GM21723 (cell line): ENCODE results near the gene GPA33.
A peak's percentile ranks its signal among the peaks of the same experiment; 100 is the strongest.

Experiments used
- ATAC-seq: cut with Tn5 transposase; IDR thresholded peaks from one replicate; pipeline ENCODE4 v1.9.1; 2021; ENCODE audit warnings: mild to moderate bottlenecking, moderate library complexity; ENCODE audit not compliant: unreplicated experiment

Gene GPA33

DNA sequence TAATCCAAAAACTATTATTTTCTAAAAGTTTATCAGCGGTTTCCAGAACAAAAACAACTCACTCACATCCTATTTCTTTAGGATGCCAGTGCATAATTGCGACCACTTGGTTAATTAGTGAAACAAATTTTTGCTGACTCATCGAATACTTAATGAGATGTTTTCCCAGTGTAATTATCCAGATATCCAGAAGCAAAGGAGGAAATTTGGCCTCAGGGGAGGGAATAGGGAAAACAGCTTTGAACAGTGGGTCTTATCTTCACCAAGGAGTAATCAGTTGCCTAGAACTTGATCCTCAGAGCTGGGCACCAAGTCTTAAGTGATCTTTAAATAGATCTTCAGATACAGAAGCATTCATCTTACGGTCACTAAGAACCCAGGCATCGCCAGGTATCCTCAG is 28.0 kb upstream of the GPA33 start:
- no peak for ATAC-seq

DNA sequence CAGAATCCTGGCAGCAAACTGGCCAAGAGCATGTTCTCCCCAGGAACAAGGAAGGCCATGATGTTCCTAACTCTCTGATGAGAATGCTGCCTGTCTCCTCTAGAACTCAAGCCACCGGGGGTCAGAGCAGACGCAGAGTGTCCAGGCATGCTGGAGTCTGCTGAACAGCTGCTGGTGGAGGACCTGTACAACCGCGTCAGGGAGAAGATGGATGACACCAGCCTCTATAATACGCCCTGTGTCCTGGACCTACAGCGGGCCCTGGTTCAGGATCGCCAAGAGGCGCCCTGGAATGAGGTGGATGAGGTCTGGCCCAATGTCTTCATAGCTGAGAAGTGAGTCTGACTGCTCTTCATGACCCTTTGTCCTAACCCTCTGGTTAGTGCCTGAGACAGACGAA is 27.0 kb upstream of the GPA33 start:
- ATAC-seq = no peak

DNA sequence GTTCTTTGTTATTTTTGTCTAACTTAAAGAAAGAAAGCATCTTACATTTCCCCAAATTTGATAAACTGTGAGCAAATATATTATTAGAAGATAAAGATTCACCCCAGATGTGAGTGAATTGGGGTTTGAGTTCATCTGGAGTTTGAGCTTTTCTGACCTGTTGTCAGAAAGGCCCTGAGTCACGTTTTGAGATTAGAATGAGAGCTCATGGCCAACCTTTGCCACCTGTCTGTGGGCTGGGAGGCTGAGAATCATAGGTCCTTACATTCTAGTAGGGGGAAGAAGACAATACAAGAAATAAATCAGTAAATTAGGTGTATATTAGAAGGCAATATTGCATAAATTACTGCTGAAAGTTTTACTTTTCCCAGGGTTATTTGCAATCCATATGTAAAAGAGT is 26.0 kb upstream of the GPA33 start:
- ATAC-seq = no peak

DNA sequence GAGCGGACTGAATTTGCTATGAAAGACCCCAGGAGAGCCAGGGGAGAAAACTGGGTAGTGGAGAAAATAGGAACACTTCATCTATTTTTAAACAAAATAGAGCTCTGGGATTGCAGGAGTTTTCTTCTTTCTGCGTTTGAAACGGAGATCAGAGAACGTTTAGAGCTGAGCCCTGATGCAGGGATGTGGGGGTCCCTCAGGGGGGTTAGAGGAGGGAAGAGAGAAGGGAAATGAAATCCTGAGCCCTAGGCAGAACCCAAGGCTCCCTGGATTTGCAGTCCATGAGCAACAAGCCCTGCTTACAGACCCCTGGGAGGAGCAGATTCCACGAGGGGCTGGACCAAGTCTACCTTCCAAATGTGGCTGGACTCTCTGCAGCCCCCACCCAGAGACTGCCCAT is 25.5 kb upstream of the GPA33 start:
- ATAC-seq = no peak

DNA sequence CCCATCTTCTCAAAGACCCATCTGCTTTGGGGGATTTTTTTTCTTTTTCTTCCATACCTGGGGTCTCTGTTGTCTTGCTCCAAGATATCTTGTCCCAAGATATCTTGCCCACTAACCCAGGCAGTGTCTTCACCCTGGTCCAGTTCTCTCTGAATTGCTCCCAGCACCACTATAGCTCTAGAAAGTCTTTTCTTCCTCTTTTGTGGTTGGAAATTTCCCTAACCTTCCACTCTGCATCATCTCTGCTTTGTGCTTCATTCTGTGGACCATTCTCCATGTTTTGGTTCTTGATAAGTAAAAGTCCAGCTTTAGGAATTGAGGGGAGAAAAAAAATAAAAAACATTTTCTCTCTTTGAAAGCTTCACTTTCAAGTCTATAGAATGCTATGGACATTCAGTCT is 24.5 kb upstream of the GPA33 start:
- ATAC-seq = no peak

DNA sequence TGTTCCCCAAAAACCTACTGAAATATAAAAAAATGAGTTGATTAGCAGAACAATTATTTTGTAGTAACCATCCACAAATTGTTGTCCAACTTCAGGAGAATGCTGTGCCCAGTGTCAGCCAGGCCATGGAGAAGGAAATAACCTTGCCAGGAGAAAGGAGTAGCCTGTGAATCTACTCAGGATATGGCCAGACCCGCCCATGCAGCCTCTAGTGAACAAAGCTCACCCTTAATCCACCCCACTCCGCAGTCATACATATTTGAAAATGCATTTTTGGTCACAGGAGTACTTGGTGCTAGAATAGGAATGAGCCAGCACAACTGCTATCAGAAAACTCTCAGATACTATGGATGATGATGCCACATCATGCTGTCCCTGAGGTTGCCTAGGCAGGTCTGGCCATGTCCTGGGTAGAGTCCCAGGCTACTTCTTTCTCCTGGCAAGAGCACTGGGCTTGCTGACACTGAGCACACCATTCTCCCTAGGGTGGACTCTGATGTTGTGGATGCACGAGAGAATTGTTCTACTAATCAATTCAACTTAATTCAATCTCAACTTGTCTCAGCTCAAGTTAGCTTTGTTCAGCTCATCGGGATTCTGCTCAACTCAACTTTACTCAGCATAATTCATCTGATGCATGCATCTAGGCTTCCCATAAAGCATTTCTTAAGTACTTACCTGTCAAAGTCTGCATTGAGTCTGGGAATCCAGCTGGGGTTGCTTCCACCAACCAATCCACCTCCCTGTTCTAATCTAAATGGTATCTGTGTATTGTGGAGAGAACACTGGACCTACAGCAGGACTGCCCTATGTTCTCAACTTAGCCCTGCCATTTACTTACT is 21.9 kb upstream of the GPA33 start:
- no peak for ATAC-seq

DNA sequence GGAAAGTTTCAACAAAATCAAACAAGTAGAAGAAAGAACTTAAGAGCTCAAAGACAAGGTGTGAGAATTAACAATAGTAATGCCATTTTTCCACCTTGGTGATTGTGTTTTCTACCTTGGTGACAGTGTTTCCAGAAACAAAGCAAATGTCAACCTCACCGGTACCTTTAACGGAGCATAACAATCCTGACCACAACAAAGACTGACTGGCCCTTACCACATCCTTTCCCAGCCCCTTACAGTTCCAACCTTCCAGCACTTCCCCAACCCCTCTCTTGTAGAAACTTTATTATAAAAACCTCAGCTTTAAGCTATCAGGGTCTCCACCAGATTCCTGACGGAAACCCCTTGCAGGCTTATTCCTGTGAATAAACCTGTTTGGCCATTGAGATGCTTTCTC is 20.4 kb upstream of the GPA33 start:
- peak; percentile 69 for ATAC-seq

DNA sequence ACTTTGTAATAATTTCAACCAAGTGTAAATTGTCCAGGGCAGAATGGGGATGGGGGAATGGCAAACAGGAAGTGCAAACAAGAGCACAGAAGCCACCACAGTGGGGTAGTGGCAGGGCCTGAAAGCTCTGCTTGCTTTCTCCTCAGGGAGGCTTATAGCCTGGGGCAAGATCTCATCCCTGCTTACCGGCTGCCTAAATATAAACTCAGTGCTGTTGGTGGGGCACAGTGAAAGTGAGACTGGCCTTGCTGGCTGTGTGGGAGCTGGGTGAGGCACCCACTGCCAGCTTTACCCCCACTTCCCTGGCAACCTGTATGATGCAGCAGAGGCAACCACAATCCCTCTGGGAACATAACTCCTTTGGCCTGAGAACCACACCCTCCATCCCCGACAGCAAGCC is 18.9 kb upstream of the GPA33 start:
- no peak for ATAC-seq

DNA sequence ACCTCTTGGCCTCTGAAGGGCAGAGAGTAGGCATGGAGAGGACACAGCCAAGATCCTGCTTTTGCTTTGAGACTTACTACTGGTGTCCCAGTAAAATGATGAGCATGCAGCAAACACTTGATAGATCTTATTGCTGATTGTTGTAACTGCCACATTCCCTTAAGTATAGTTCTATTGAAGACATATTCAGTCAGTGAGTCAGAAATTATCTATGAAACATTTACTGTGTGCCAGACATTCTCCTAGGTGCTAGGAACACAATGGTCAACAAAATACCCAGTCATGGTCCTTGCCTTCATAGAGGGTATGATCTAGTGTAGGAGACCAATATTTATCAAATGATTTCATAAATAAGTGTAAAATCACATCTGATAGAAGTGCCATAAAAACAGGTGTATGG is 17.3 kb upstream of the GPA33 start:
- ATAC-seq = no peak

DNA sequence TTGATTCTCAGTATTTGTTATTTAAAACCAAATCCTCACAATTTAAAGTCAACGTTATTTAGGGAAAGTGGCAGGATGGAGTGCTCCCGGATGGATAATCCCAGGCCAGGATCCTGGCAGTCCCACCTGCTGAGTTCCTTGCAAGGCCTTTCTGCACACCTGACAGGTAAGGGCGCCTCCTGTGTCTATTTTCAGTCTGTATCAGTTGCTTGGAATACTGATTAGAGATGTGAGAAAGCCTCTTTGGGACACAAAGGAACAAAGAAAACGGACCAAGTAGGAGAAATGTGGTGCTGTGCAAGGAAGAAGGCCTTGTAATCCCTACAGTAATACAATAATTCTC is 15.9 kb upstream of the GPA33 start:
- ATAC-seq = no peak

DNA sequence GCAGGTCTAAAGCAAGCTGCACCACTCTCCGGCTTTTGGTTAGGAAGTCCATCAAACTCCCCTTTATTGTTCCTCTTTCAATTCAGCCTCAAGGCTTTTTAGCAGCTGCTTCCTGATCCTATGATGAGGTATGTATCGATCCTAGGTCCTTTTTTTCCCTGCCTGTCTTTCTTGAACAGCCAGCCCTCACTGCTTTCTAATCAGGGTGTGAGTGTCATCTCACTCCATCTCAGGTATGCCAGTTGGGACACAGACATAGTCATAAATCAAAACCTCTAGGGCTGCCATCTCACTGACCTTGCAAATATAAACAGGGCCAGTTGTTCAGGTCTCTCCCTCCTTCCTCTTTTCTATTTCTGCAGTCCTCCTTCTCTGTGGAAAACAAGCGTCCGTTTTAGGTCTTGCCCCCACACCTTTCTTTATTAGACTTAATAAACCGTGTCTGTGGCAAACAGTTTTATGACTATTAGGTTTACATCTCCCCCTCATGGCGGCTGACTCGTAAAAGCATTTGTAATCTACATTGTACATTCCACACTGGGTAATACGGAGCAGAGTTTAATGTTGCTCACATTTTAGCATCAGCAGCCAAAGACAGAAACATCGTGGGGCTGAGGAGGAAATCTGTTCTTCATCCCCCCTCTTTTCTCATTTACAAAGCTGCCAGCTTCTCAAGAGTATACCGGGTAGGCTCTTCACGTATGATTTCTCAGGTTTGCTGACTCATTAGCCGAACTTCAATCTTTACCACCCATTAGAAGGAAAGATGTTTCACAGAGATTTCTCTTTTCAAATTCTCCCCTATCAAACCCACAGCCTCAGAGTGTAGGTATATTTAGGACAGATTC is 15.3 kb upstream of the GPA33 start:
- no peak for ATAC-seq

DNA sequence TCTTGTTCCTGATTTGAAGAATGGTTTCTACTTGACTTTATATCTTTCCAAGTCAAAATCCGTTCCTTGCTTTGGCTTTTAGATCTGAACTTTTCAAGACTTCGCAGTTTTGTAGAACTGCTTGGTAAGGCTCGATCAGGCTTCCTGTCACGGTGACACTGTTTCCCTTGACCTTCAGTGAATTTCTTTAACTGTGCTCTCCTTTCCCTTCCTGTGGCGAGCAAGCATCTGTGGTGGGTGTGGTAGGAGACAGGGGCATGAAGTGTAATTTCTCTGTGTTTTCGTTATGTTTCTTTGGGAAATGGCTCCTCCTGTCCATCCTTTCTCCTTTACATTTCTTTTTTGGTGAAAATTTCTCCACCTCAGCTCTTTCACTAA is 14.1 kb upstream of the GPA33 start:
- no peak for ATAC-seq

DNA sequence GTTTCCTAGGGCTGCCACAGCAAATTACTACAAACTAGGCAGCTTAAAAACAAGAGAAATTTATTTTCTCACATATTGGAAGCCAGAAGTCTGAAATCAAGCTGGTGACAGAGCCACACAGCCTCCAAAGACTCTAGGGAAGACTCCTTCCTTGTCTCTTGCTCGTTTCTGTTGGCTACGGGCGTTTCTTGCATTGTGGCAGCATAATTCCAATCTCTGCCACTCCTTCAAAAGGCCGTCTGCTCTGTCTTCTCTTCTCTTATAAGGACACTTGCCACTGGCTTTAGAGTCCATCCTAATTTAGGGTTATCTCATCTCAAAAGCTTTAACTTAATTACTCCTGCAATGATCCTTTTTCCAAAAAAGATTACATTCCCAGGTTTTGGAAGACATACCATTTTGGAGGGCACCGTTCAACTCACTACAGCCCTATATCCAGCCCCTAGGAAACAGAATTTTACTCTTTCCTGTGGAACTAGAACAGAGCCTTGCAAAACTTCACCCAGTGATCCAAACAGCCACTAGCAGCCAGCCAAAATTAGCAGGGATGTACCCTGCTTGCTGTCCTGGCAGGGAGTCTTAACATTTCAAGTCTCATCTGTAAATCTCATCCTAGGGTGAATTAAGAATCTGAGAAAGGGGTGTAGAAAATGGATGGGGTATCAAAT is 12.9 kb upstream of the GPA33 start:
- no peak for ATAC-seq

DNA sequence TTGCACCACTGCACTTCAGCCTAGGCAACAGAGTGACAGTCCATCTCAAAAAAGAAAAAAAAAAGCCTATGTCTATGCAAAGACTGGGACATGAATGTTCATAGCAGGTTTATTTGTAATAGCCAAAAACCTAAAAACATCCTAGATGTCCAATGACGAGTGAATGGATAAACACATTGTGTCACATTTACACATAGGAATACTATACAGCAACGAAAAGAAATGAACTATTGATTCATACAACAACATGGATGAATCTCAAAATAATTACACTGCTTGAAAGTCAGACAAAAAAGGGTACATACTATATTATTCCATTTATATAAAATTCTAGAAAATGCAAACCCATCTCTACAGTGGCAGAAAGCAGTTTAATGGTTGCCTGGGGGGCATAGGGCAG is 11.6 kb upstream of the GPA33 start:
- ATAC-seq = no peak

DNA sequence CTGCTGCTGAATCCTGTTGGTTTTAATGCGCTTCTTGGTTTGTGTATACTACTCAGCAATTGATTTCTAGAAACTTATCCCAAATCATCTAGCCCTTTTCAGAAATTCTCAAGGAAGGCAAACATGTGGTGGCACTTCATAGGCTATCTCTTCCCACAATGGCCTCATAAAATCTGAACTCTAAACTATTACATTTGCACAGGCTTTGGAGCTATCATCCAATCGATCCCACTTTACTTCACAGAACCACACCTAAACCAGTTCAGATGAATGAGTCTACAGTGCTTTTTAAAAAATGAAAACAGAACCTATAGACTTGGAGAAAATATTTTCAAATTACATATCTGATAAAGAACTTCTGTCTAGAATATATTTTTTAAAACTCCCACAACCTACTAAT is 10.6 kb upstream of the GPA33 start:
- no peak for ATAC-seq

DNA sequence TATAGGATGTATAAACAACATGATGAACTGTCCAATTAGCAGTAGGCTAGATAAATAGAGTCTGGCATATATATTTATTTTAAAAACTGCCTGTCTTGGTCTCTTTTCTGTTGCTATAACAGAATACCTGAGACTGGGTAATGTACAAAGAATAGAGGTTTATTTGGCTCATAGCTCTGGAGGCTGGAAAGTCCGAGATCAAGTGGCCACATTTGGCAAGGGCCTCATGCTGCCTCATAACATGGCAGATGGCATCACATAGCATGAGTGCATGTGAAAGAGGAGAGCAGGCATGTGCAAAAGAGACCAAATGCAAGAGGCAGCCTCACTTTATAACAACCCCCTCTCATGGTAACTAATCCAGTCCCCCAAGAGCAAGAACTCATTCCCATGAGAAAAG is 9.7 kb upstream of the GPA33 start:
- no peak for ATAC-seq

DNA sequence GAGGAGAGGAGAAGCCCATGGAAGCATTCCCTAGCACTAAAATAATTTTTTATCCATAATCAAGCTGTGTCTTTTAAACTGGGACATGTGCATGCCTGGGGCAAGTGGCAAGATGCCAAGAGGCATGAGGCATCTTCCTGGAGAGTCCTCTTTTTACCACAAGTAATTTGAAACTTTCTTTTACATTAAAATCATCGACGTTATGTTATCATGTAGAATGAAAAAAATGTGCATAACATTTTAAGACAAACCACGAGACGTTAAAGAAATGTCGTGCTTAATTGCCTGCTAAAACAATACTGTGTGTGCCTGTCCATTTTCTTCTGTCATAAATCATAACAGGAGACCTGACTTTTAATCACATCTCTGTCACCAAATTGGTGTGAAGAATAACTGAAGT is 5.2 kb upstream of the GPA33 start:
- no peak for ATAC-seq

DNA sequence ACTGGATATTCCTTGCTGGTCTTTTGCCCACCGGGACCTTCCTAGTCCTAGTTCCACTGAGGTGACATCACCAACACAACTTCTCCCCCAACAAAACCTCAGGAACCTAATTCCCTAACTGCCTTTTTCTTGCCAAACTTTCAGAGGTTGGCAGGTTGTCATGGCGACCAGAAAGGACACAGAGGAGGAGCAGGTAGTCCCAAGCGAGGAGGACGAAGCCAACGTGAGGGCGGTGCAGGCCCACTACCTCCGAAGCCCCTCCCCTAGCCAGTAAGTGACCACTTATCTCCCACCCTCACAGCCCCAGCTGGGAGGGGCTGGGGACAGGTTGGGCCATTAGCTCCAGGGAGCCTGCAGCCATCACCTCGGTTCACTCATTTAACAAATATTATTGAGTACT is 4.5 kb upstream of the GPA33 start:
- ATAC-seq = no peak

DNA sequence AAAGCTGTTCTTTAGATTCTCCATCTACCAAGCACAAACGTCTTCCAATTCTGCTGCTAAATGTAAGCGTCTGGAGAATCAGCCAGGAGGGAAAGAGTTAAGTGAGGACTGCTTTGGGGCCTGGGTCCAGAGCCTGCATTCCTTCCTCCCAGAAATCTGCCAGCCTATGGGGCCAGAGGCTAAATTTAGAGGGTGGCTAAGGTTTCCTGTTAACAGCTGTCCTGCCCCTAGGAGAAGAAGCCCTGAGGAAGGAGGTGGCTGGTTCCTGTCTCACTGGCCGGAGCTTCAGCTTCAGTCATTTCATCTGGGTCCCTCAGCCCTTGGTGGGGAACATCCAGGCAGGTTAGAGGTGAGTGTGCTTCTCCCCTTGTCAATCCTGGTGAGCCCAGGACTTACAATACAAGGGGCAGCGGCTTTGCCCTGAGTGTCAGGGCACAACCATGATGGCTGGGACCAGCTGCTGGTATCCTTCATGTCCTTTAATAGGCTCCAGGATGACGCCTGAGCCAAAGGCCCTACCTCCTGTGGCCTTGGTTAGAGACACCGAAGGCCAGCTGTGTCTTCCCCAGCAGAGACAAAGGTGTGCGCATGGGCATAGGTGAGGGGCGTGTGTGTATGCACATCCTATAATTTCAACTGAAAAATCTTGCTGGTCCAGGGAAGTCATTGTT is 3.8 kb upstream of the GPA33 start, which contains the start of gene STYXL2:
Gene STYXL2, plus strand, starts transcription at position 230 of the 671 bp plus-strand sequence. CDS start 775 bp downstream, outside the sequence.
- no peak for ATAC-seq

DNA sequence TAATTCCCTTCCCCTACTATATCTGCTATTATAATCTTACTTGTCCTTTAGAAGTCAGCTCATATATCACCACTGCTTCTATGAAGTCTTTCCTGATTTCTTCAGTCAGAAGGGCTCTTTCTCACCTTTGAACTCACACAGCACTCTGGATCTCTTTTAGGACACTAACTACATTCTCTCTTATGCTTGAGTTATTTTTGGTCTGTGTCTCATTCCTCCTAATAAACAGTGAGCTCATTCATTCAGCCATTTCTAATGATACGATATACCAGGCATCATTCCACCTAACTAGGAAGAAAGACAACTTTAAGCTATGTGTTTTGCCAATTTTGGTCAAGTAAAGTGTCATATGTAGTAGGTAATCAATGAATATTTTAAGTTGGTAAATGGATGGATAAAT is 2.5 kb upstream of the GPA33 start:
- no peak for ATAC-seq

DNA sequence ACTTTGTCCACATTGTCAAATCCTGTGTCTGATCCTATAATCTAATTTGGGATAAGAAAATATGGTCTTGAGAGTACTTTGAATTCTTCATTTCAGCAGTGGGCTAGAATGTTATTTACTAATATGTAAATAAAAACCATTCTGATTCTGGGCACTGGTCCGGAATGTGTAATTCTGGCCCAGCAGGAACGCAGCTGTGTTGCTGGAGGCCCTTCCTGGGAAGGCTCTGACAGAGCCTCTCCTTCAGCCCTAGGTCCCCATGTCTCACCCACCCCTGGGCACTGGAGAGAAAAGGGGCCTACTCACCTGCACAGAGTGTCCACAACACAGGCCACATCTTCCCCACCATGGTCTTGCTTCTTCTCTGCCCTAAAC is 251 bp downstream of the GPA33 start:
- ATAC-seq = no peak
